ENCODE measurements around the gene CIB1. TPM values are rescaled to one million over a fixed set of nuclear protein-coding genes. Genes with fewer than 3 reads are reported as not detected.
"Not testable (repeated sequence)": the region's sequence is repeated elsewhere in the genome, so short reads cannot be mapped to it uniquely, and the experiment has no call there.

Gene CIB1
- total RNA-seq, 1 donor from 2014 or later, result 19.8 TPM

DNA sequence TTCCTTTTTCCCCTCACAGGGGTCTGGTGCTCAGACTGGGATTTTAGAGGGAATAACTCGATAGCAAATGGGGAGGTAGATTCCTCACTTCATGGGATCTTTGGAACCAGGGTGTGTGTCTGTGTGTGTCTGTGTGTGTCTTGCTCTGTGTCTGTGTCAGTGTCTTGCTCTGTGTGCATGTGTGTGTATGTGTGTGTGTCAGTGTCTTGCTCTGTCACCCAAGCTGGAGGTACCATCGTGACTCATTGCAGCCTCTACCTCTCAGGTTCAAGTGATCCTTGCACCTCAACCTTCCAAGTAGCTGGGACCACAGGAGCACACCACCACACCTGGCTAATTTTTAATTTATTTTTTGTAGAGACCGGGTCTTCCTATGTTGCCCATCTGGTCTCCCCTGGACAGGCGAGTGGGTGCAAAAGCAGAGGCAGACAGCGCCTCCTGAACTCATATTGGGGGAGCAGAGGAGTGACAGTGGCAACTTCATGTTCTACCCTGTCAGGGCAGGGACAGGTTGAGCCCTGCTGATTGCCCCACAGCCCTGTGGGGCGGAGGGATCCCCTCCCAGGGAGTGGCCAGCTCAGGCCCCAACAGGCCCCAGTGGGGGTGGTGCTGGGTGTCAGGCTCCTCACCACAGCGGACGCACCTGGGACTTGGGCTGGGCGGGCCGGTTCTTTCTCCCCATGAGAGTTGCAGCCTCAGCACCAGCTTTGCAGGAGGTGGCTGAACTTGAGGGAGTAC is 43.0 kb downstream of the CIB1 start:
- Mint-ChIP-seq H3K36me3 (ENCODE audit: low read depth, unreplicated experiment) (no peaks in the 10 kb centered on the region), H3K9me3 (ENCODE audit: unreplicated experiment) (no peaks in the 10 kb centered on the region), H3K4me1 (ENCODE audit: unreplicated experiment) (peaks cover 14% of the 10 kb centered on the region), H3K27me3 (ENCODE audit: unreplicated experiment) (peaks cover 1% of the 10 kb centered on the region), H3K27ac (ENCODE audit: unreplicated experiment) (no peak overlapping the region), H3K4me3 (ENCODE audit: unreplicated experiment) (no peak overlapping the region)
- no peak for TF ChIP-seq CTCF (IDR thresholded peaks at IDR 0.05; ENCODE audit: unreplicated experiment)
- no peak for DNase-seq (ENCODE audit: low spot score)

DNA sequence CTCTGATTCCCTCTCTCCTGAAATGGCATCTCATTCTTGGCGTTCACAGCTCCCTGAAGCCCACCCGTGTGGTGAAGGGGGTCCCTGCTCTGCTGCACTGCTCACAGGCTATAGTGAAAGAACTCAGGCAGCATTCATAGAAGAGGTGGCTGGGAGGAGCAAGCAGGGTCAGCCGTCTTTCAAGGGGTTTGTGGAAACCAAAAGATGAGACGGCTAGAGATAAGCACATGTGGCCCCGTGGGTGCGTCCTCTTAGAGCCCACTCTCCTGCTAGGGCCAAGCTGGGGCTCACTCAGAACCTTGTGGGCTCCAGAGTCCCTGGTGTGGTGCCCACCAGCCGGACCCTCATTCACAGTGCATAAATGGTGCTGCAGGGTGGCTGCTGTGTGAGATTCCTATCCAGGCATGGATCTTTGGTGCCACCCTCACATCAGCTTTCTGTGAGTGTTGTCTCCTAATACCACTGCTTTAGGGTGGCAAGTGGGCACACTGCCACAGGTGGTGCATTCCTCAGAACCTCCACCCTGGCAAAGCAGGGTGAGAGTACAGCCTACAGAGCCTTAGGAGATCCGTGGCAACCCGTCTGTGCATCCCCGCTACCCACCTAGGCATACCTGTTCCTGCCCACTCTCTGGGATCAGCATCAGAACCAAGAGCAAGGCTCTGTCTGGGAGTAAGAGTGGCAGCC is 43.8 kb downstream of the CIB1 start:
- H3K9me3 Mint-ChIP-seq (ENCODE audit: unreplicated experiment), result no peaks in the 10 kb centered on the region
- peaks cover 14% of the 10 kb centered on the region for H3K4me1 Mint-ChIP-seq (ENCODE audit: unreplicated experiment)
- no peak for DNase-seq (ENCODE audit: low spot score)
- no peaks in the 10 kb centered on the region for H3K36me3 Mint-ChIP-seq (ENCODE audit: low read depth, unreplicated experiment)
- no peak overlapping the region for H3K4me3 Mint-ChIP-seq (ENCODE audit: unreplicated experiment)
- H3K27me3 Mint-ChIP-seq (ENCODE audit: unreplicated experiment), result peaks cover 1% of the 10 kb centered on the region
- no peak for TF ChIP-seq CTCF (IDR thresholded peaks at IDR 0.05; ENCODE audit: unreplicated experiment)
- no peak overlapping the region for H3K27ac Mint-ChIP-seq (ENCODE audit: unreplicated experiment)

DNA sequence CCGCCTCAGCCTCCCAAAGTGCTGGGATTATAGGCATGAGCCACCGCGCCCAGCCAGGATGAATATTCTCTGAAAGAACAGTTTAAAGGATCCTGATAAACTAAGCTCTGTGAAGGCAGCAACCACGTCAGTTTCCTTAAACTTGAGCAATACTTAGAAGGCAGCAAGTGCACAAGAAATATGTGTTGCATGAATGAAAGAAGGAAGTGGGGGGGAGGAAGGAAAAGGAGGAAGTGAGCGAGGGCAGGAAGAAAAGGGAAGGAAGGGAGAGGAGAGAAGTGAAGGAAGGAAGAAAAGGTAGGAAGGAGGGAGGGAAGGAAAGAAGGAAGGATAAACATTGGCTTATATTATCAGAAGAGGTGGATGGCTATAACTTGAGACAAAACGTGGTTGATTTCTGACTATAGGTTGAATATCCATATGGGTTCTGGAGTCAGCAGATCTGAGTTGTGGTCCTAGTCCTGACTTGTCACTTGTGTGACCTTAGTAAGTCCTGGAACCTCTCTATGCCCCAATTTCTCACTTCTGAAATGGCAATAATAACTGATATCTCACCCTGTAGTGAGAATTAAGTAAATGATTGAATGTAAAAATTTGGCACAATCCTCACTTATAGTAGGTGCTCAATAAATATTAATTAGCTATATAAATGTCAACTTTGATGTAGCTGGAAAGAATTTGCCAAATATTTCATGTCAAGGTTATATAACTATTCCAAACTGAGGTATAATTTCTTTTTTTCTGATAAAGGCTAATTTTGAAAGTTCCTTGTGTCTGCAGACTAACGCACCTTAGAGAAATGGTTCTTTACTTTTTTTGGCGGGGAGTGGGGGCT is 44.6 kb downstream of the CIB1 start:
- Mint-ChIP-seq H3K4me1 (ENCODE audit: unreplicated experiment) (peaks cover 16% of the 10 kb centered on the region), H3K36me3 (ENCODE audit: low read depth, unreplicated experiment) (no peaks in the 10 kb centered on the region), H3K27ac (ENCODE audit: unreplicated experiment) (no peak overlapping the region), H3K27me3 (ENCODE audit: unreplicated experiment) (peaks cover 4% of the 10 kb centered on the region), H3K4me3 (ENCODE audit: unreplicated experiment) (no peak overlapping the region), H3K9me3 (ENCODE audit: unreplicated experiment) (no peaks in the 10 kb centered on the region)
- DNase-seq (ENCODE audit: low spot score), result no peak
- TF ChIP-seq CTCF (IDR thresholded peaks at IDR 0.05; ENCODE audit: unreplicated experiment), result no peak

- not testable (repeated sequence) for H3K9me3 Mint-ChIP-seq (ENCODE audit: unreplicated experiment); H3K4me3 Mint-ChIP-seq (ENCODE audit: unreplicated experiment); DNase-seq (ENCODE audit: low spot score); H3K27ac Mint-ChIP-seq (ENCODE audit: unreplicated experiment); H3K27me3 Mint-ChIP-seq (ENCODE audit: unreplicated experiment); H3K36me3 Mint-ChIP-seq (ENCODE audit: low read depth, unreplicated experiment)
- peaks cover 17% of the 10 kb centered on the region for H3K4me1 Mint-ChIP-seq (ENCODE audit: unreplicated experiment)
Measured at GRCh38 chr15:90188065-90188464, 45.7 kb downstream of the CIB1 start.

- H3K36me3 Mint-ChIP-seq (ENCODE audit: low read depth, unreplicated experiment), result no peaks in the 10 kb centered on the region
- H3K4me1 Mint-ChIP-seq (ENCODE audit: unreplicated experiment), result peaks cover 17% of the 10 kb centered on the region
- DNase-seq (ENCODE audit: low spot score), result no peak
- no peak overlapping the region for H3K27ac Mint-ChIP-seq (ENCODE audit: unreplicated experiment)
- TF ChIP-seq CTCF (IDR thresholded peaks at IDR 0.05; ENCODE audit: unreplicated experiment), result no peak
- H3K9me3 Mint-ChIP-seq (ENCODE audit: unreplicated experiment), result no peaks in the 10 kb centered on the region
- H3K27me3 Mint-ChIP-seq (ENCODE audit: unreplicated experiment), result peaks cover 4% of the 10 kb centered on the region
- no peak overlapping the region for H3K4me3 Mint-ChIP-seq (ENCODE audit: unreplicated experiment)
Measured at GRCh38 chr15:90187257-90187868, 46.4 kb downstream of the CIB1 start.

Data from endothelial cell (in vitro differentiated cells).